ENCODE data around the gene ABCC4. TPM values are rescaled to one million over a fixed set of nuclear protein-coding genes. Genes with fewer than 3 reads are reported as not detected.

The ABCC4 gene
- total RNA-seq, 1 experiment from 2014 or later = 26.3 TPM

DNA sequence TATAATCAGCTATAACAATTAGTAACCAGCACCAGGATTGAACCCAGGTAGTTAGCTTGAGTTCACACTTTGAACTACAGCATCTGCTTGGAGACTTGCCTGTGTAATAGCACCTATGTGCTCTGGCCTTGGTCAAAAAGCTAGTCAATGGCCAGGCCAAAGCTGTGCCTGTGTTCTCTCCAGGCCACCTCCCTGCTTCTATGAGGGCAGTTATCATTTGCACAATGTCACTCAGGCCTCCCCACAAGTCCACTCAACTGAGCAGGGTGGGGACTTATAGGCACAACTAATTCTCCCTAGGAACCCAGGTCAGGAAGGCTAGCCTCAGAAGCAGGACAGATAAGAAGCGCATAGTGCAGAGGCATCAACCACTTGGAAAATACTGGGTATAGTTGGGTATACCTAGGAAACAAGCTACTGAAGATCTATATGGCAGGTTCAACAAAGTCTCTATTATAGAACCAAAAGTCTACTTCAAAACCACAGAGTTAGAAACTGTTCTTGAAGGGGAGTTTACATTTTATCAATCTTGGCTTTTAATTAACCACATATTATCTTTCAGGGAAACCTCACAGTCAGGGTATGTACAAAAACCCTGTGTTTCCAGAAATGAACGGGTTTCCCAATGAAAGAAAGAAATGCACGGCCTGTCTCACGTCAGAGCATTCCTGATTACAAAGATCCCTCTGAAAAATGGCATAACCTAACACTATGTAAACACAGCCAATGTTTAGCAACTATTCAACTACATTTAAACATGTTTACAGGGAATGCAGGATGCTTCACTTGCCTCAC lies 140.9 kb downstream of the ABCC4 start:
- Histone ChIP-seq H3K9me2 (ENCODE audit: insufficient read depth) (no peaks in the 10 kb centered on the region), H3K9me3 (ENCODE audit: control insufficient read depth in 1 of 2, insufficient read depth in 1 of 2, low read depth in 1 of 2, low read length in 2 of 2) (no peaks in the 10 kb centered on the region), H3K4me3 (replicated peaks in 1 of 2; ENCODE audit: low read depth in 1 of 2, low read length in 2 of 2) (no peak overlapping the region), H3K4me2 (ENCODE audit: low read length) (no peak overlapping the region), H3K27me3 (ENCODE audit: insufficient read depth, low read length) (no peaks in the 10 kb centered on the region), H4K20me1 (ENCODE audit: insufficient read depth) (no peaks in the 10 kb centered on the region), H3K36me3 (ENCODE audit: control insufficient read depth in 1 of 2, insufficient read depth in 2 of 2, low read length in 2 of 2) (peaks cover 0 to 8% of the 10 kb centered on the region in 2 experiments; a peak in 1 of 4 replicates), H2AFZ (ENCODE audit: low read depth, low read length, poor library complexity, severe bottlenecking) (no peak overlapping the region), H3K79me2 (ENCODE audit: insufficient read depth, low read length) (no peaks in the 10 kb centered on the region), H3K4me1 (ENCODE audit: control insufficient read depth in 1 of 2, insufficient read depth in 2 of 2, low read length in 2 of 2) (no peaks in the 10 kb centered on the region), H3K9ac (ENCODE audit: low read length) (no peak overlapping the region), H3K27ac (ENCODE audit: low read depth, low read length) (no peak overlapping the region)
- ChIA-PET POLR2A (no interaction called here), RAD21 (ENCODE audit: low non-redundant PET in 1 of 2, low total read pairs in 2 of 2, uncharacterized antibody in 2 of 2, unreplicated experiment in 2 of 2) (no interaction called here), CTCF (no interaction called here)
- DNase-seq (ENCODE audit: low read depth, low spot score) = no peak
- no TSS peak for BruUV-seq (replicated peaks)
- no peak for ATAC-seq
- intact Hi-C loops (cut with micrococcal nuclease) = no loop called here
- no peak for TF ChIP-seq POLR2AphosphoS5 (IDR thresholded peaks at IDR 0.05; ENCODE audit: low read depth, low read length)
- no peak for TF ChIP-seq CBX3 (IDR thresholded peaks at IDR 0.05; ENCODE audit: low read depth)
- no peak for TF ChIP-seq CEBPB (IDR thresholded peaks at IDR 0.05; ENCODE audit: low read depth)
- TF ChIP-seq FOSL1 (IDR thresholded peaks at IDR 0.05; ENCODE audit: low read depth) = no peak
- TF ChIP-seq SP1 (IDR thresholded peaks at IDR 0.05; ENCODE audit: low read depth) = no peak
- TF ChIP-seq, protein P1, sequence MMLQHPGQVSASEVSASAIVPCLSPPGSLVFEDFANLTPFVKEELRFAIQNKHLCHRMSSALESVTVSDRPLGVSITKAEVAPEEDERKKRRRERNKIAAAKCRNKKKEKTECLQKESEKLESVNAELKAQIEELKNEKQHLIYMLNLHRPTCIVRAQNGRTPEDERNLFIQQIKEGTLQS (IDR thresholded peaks at IDR 0.05) = no peak
- TF ChIP-seq ELF1 (IDR thresholded peaks at IDR 0.05; ENCODE audit: borderline replicate concordance, low read depth) = no peak
- TF ChIP-seq YY1 (IDR thresholded peaks at IDR 0.05; ENCODE audit: extremely low read depth, insufficient replicate concordance, low read depth, low read length) = no peak
- no peak for TF ChIP-seq EGR1 (IDR thresholded peaks at IDR 0.05; ENCODE audit: low read depth)
- TF ChIP-seq SIN3A (IDR thresholded peaks at IDR 0.05; ENCODE audit: low read depth) = no peak
- no peak for TF ChIP-seq ZNF274 (IDR thresholded peaks at IDR 0.05; ENCODE audit: low read depth, low read length)
- TF ChIP-seq, protein P2, sequence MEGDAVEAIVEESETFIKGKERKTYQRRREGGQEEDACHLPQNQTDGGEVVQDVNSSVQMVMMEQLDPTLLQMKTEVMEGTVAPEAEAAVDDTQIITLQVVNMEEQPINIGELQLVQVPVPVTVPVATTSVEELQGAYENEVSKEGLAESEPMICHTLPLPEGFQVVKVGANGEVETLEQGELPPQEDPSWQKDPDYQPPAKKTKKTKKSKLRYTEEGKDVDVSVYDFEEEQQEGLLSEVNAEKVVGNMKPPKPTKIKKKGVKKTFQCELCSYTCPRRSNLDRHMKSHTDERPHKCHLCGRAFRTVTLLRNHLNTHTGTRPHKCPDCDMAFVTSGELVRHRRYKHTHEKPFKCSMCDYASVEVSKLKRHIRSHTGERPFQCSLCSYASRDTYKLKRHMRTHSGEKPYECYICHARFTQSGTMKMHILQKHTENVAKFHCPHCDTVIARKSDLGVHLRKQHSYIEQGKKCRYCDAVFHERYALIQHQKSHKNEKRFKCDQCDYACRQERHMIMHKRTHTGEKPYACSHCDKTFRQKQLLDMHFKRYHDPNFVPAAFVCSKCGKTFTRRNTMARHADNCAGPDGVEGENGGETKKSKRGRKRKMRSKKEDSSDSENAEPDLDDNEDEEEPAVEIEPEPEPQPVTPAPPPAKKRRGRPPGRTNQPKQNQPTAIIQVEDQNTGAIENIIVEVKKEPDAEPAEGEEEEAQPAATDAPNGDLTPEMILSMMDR (IDR thresholded peaks at IDR 0.05 in 2 of 3, conservative IDR thresholded peaks at IDR 0.05 in 1 of 3; ENCODE audit: borderline replicate concordance in 1 of 3, insufficient read depth in 1 of 3, low read depth in 2 of 3, low read length in 2 of 3) = no peak
- no peak for TF ChIP-seq POLR2A (IDR thresholded peaks at IDR 0.05; ENCODE audit: borderline replicate concordance, extremely low read depth, insufficient read depth, insufficient read length)
- no peak for TF ChIP-seq EZH2phosphoT487 (IDR thresholded peaks at IDR 0.05; ENCODE audit: borderline replicate concordance)
